ENCODE measurements around the gene ZNF549. TPM values are rescaled to one million over a fixed set of nuclear protein-coding genes. Genes with fewer than 3 reads are reported as not detected.

Gene ZNF549
- total and polyA plus RNA-seq, 2 of the 13 experiments (the other 11 are each of a cell fraction or from before 2014, with no cell fraction given), result 2.8 to 6.4 TPM

DNA sequence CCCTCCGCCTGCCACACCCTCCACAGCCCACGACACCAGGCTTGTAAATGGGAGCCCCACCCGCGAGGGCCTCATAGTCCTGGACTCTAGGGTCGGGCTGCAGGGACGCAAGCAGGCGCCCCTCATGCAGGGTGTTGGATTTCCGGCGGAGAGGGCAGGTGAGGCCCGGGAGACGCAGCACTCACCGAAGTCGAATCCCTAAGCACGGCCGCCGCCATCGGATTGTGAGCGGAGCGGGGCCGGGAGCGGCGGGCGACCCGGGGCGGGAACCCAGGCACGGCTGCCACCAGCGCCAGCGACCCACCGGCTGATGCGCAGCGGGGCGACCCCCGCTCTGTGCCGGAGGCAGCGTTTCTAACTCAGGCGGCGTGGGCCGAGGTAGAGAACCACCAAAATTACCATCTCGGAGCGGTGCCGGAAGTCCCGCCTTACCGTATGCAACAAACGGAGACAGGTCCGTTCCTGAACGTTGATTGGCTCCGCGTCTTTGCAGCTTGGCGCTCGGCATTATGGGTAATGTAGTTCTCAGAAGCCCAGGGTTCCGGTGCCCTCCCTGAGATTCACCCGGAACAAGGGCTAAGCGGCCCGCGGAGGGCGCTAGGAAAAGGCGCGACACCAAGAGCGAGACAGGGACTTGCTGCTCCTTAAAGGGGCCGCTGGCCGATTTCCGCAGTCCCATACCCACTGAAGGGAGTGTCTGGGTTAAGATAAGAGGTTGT, 51.5 kb downstream of the ZNF549 start, which contains the start of gene ZNF416 (continued):
- TF ChIP-seq SRF (IDR thresholded peaks at IDR 0.05; ENCODE audit: low read depth, low read length) (no peak), HMGXB3 (CRISPR knock-in tag; IDR thresholded peaks at IDR 0.05; ENCODE audit: borderline replicate concordance) (peak; percentile 29; the same call in 1 of the 2 replicates), TEAD2 (CRISPR knock-in tag; IDR thresholded peaks at IDR 0.05) (no peak), IRX3 (CRISPR knock-in tag; IDR thresholded peaks at IDR 0.05; ENCODE audit: borderline replicate concordance, low read depth) (peak; percentile 47; the same call in 1 of the 2 replicates), E2F1 (CRISPR knock-in tag; IDR thresholded peaks at IDR 0.05) (peak; percentile 86), MAX (IDR thresholded peaks at IDR 0.05) (peak; percentile 79), RBAK (CRISPR knock-in tag; IDR thresholded peaks at IDR 0.05) (no peak), ZNF800 (CRISPR knock-in tag; IDR thresholded peaks at IDR 0.05) (0 out of 2 replicates have a peak, but pooled peaks have one; percentile 50), IKZF1 (IDR thresholded peaks at IDR 0.05) (no peak), ZNF343 (CRISPR knock-in tag; IDR thresholded peaks at IDR 0.05) (no peak), MED1 (CRISPR knock-in tag; IDR thresholded peaks at IDR 0.05) (peak; percentile 58), ZNF484 (CRISPR knock-in tag; IDR thresholded peaks at IDR 0.05; ENCODE audit: borderline replicate concordance, low read depth) (no peak), SMAD3 (CRISPR knock-in tag; IDR thresholded peaks at IDR 0.05) (no peak), ZNF12 (CRISPR knock-in tag; IDR thresholded peaks at IDR 0.05) (no peak), PPARG (CRISPR knock-in tag; conservative IDR thresholded peaks at IDR 0.05) (no peak; the same call in 1 of the 2 replicates), ZBTB26 (CRISPR knock-in tag; IDR thresholded peaks at IDR 0.05; ENCODE audit: borderline replicate concordance) (no peak; the same call in 1 of the 2 replicates)
- TF ChIP-seq, protein P1, sequence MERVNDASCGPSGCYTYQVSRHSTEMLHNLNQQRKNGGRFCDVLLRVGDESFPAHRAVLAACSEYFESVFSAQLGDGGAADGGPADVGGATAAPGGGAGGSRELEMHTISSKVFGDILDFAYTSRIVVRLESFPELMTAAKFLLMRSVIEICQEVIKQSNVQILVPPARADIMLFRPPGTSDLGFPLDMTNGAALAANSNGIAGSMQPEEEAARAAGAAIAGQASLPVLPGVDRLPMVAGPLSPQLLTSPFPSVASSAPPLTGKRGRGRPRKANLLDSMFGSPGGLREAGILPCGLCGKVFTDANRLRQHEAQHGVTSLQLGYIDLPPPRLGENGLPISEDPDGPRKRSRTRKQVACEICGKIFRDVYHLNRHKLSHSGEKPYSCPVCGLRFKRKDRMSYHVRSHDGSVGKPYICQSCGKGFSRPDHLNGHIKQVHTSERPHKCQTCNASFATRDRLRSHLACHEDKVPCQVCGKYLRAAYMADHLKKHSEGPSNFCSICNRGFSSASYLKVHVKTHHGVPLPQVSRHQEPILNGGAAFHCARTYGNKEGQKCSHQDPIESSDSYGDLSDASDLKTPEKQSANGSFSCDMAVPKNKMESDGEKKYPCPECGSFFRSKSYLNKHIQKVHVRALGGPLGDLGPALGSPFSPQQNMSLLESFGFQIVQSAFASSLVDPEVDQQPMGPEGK (CRISPR knock-in tag; IDR thresholded peaks at IDR 0.05), result no peak

Measured in HepG2 (cell line).